Kidney (tissue), 14 donors: Measurements from ENCODE around the gene KCNQ1. TPM values are rescaled to one million over a fixed set of nuclear protein-coding genes. Genes with fewer than 3 reads are reported as not detected.

Source experiments
- DNase-seq, 5 donors: peaks; one replicate each; pipeline ENCODE4 v3.0.0-alpha.2; 2013 to 2020
- FAIRE-seq: peaks from 2 replicates; lab custom pipeline; 2012; peaks lifted over from hg19 to GRCh38; lab: Jason Lieb, UNC
- H3K27ac ChIP-seq, 2 donors: one replicate each; pipeline ENCODE4 v1.7.0; 2013; ENCODE audit warnings: low read depth in 2 of 2, low read length in 2 of 2, inconsistent platforms in 1 of 2
- H3K27me3 ChIP-seq: one replicate; pipeline ENCODE4 v1.7.1; 2013; ENCODE audit warnings: low read length, inconsistent platforms; ENCODE audit not compliant: control insufficient read depth, insufficient read depth
- H3K36me3 ChIP-seq, 3 donors: one replicate each; pipeline versions ENCODE4 v1.7.0 to v1.7.1; 2013; ENCODE audit warnings: low read length in 3 of 3, control low read depth in 1 of 3, inconsistent platforms in 1 of 3; ENCODE audit not compliant: insufficient read depth in 3 of 3, control insufficient read depth in 2 of 3
- H3K4me1 ChIP-seq, 3 donors: one replicate each; pipeline versions ENCODE4 v1.7.0 to v1.7.1; 2013; ENCODE audit warnings: low read length in 3 of 3, inconsistent platforms in 1 of 3, low read depth in 1 of 3; ENCODE audit not compliant: control insufficient read depth in 2 of 3, insufficient read depth in 2 of 3
- H3K4me3 ChIP-seq, 3 donors: one replicate each; pipeline versions ENCODE4 v1.7.0 to v1.8.1; 2013; ENCODE audit warnings: low read length in 3 of 3, control low read depth in 1 of 3, inconsistent platforms in 1 of 3
- H3K9ac ChIP-seq, 3 donors: one replicate each; pipeline versions ENCODE4 v1.7.0 to v1.7.1; 2013; ENCODE audit warnings: low read length in 3 of 3, control low read depth in 1 of 3, inconsistent platforms in 1 of 3
- H3K9me3 ChIP-seq, 3 donors: one replicate each; pipeline versions ENCODE4 v1.7.0 to v1.7.1; 2013; ENCODE audit warnings: low read length in 3 of 3, control low read depth in 1 of 3, inconsistent platforms in 1 of 3; ENCODE audit not compliant: control insufficient read depth in 2 of 3, insufficient read depth in 1 of 3
- intact Hi-C: fragments of 100-400 bp; cut with DNase I; formaldehyde crosslinking; loops from one replicate; pipeline ENCODE4 v1.11.1; 2022
- polyA plus RNA-seq: library from polyadenylated mRNA; stranded (reverse); fragments of 350-450 nt; fragmentation: Illumina TruSeq; extraction: RNeasy Lipid Tissue Mini Kit (QIAGEN cat#74804); gene quantifications from one replicate; pipeline ENCODE4 v1.2.3, GENCODE V29; 2014; ENCODE audit warnings: low read depth, low replicate concordance; ENCODE audit not compliant: insufficient read depth
- total RNA-seq: library from RNA; stranded (reverse); fragmentation: NEBNext Ultra II Directional; extraction: Animal tissue kit (Norgen Biotek cat#: 25700); gene quantifications from one replicate; pipeline ENCODE4 v1.2.1, GENCODE V29; 2021
- TF ChIP-seq, protein P1 (sequence below): IDR thresholded peaks from 3 replicates; pipeline ENCODE4 v1.5.1; 2012; ENCODE audit warnings: mild to moderate bottlenecking, moderate library complexity, borderline replicate concordance; ENCODE audit not compliant: insufficient read depth; ENCODE audit errors: extremely low read depth
- donor health status: control.
- donor health status: control.
- donor health status: control.
- donor health status: control.
- donor health status: control.
- donor health status: DM: yes; HTN: yes; CAD: no.
- donor health status: Normal renal cell carcinoma (clear cell type).

The KCNQ1 gene
- total and polyA plus RNA-seq, 2 donors from 2014 or later, result 45.5 to 49.4 TPM

GRCh38 chr11:2417856-2418692 lies 26.7 kb upstream of the KCNQ1 start:
- intact Hi-C loops, result loop anchor here (5.0 kb wide), 1 partner anchor 116 kb away; the partner anchor contains the start of genes C11orf21 and TSPAN32
- H3K27ac ChIP-seq, result no peak overlapping the region
- no peak overlapping the region for H3K9ac ChIP-seq
- H3K9me3 ChIP-seq, result no peaks in the 10 kb centered on the region
- H3K36me3 ChIP-seq, result no peaks in the 10 kb centered on the region
- H3K27me3 ChIP-seq, result no peaks in the 10 kb centered on the region
- TF ChIP-seq, protein P1, sequence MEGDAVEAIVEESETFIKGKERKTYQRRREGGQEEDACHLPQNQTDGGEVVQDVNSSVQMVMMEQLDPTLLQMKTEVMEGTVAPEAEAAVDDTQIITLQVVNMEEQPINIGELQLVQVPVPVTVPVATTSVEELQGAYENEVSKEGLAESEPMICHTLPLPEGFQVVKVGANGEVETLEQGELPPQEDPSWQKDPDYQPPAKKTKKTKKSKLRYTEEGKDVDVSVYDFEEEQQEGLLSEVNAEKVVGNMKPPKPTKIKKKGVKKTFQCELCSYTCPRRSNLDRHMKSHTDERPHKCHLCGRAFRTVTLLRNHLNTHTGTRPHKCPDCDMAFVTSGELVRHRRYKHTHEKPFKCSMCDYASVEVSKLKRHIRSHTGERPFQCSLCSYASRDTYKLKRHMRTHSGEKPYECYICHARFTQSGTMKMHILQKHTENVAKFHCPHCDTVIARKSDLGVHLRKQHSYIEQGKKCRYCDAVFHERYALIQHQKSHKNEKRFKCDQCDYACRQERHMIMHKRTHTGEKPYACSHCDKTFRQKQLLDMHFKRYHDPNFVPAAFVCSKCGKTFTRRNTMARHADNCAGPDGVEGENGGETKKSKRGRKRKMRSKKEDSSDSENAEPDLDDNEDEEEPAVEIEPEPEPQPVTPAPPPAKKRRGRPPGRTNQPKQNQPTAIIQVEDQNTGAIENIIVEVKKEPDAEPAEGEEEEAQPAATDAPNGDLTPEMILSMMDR, result no peak
- FAIRE-seq (no peak), DNase-seq (peak in 1 of 5 donors; percentile 78)
- peaks cover 0 to 3% (median 0%) of the 10 kb centered on the region in 3 donors for H3K4me1 ChIP-seq
- no peak overlapping the region for H3K4me3 ChIP-seq

- no peak overlapping the region for H3K9ac ChIP-seq
- FAIRE-seq (no peak), DNase-seq (peak in 1 of 5 donors; percentile 65)
- TF ChIP-seq, protein P1, result no peak
- H3K27ac ChIP-seq, result no peak overlapping the region
- no peaks in the 10 kb centered on the region for H3K36me3 ChIP-seq
- no peak overlapping the region for H3K4me3 ChIP-seq
- H3K4me1 ChIP-seq, result peaks cover 0 to 3% (median 0%) of the 10 kb centered on the region in 3 donors
- no peaks in the 10 kb centered on the region for H3K27me3 ChIP-seq
- intact Hi-C loops, result loop anchor here (5.0 kb wide), 1 partner anchor 117 kb away; the partner anchor contains the start of genes C11orf21 and TSPAN32
- no peaks in the 10 kb centered on the region for H3K9me3 ChIP-seq
Measured at GRCh38 chr11:2418693-2419360, 26.0 kb upstream of the KCNQ1 start.

DNA sequence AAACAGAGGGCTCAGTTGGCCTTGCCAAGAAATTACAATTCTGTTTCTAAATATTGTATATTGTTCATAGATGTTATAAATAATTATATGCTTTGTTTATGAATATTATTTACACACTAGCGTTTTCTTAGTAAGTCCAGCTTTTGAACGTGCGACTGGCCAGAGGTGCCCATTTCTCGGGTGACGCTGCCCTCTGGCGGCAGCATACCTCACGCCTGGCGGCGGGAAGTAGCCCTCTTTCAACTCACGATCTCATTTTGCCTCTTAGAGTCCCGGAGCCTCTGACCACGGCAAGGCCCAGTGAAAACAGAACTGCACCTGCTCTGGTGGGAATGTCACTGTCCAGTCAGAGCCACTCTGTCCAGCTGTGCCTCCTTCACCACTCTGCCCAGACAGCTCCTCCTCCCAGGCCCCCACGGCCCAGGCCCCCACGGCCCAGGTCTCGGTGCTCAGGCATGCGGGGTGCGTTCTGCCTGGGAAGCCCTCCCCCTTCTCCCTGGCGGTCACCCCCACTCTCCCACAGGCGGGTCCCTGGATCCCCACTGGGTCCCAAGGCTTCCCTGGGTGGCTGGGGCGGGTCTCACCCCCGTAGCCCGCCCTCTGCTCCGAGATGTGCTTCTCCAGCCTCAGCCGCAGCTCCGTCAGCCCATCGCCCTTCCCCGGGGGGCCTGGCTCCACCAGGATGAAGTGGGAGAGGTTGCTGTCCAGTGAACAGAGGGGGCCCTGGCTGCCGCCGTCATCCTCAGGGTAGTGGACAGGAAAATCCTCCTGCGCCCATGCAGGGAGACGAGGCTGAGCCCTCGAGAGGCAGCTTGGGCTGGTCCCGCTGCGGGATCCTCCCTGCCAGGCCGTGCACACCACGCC lies 24.9 kb upstream of the KCNQ1 start:
- peak; percentile 23 for FAIRE-seq
- Histone ChIP-seq H3K27me3 (no peaks in the 10 kb centered on the region), H3K36me3 (no peaks in the 10 kb centered on the region), H3K9ac (peak overlapping the region in 1 of 3 donors; percentile 64), H3K4me1 (peaks cover 0 to 3% (median 0%) of the 10 kb centered on the region in 3 donors), H3K4me3 (no peak overlapping the region), H3K27ac (no peak overlapping the region), H3K9me3 (no peaks in the 10 kb centered on the region)
- TF ChIP-seq, protein P1, result peak; percentile 89
- peak; percentile 89 to 93 (median 91) for DNase-seq
- intact Hi-C loops, result loop anchor here (5.0 to 10.0 kb wide), 3 partner anchors 118 to 465 kb away; partner anchors contain the start of genes C11orf21, CDKN1C and TSPAN32
